Left ventricle myocardium superior (tissue), 1 donor: ENCODE results near the gene KRTAP20-4. TPM values are rescaled to one million over a fixed set of nuclear protein-coding genes. Genes with fewer than 3 reads are reported as not detected.

Experiments
- ATAC-seq: fragments of 200-7000 bp; cut with Tn5 transposase; one replicate; pipeline ENCODE4 v1.9.1; 2020; ENCODE audit warnings: mild to moderate bottlenecking, moderate library complexity
- DNase-seq: peaks from one replicate; pipeline ENCODE4 v3.0.0-alpha.2; 2020
- intact Hi-C: fragments of 100-400 bp; cut with micrococcal nuclease; formaldehyde crosslinking; loops from one replicate; pipeline ENCODE4 v1.11.0; 2022
- total RNA-seq: library from RNA; stranded (reverse); fragmentation: NEBNext Ultra II Directional; extraction: Animal tissue kit (Norgen Biotek cat#: 25700); gene quantifications from one replicate; pipeline ENCODE4 v1.2.1, GENCODE V29; 2021
- donor health status: DM: no; HTN: yes; CAD: no; lungs with severe emphysema.

KRTAP20-4 gene
- total RNA-seq, 1 donor from 2014 or later = not detected

GRCh38 chr21:30642564-30642963, 22.1 kb downstream of the KRTAP20-4 start, which contains the start of gene KRTAP20-3:
Gene KRTAP20-3, plus strand, starts transcription at chr21:30642864.
- no peak for ATAC-seq
- intact Hi-C loops = no loop called here
- no peak for DNase-seq

DNA sequence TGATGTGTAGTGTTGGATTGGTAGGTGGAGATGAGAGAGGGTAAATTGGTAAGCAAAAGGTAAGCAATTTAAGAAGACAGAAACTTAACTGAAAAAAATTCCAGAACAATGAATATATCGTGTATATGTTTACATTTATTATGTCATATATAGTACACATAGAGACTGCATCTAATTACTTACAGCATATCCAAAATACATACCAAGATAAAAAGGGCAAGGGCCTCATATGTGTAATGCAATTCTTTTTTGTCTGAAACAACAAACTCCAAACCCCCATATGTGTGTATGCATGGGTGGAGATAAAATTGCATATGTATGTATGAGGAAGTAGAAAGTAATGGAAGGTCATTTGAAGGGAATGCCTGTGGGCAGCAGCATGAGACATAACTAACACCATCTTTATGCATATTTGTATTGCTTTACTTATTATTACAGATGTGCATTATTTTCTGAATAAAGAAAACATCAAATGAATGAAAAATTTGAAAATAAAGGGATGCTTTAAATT, 26.5 kb downstream of the KRTAP20-4 start:
- no peak for DNase-seq
- no peak for ATAC-seq
- intact Hi-C loops = no loop called here

DNA sequence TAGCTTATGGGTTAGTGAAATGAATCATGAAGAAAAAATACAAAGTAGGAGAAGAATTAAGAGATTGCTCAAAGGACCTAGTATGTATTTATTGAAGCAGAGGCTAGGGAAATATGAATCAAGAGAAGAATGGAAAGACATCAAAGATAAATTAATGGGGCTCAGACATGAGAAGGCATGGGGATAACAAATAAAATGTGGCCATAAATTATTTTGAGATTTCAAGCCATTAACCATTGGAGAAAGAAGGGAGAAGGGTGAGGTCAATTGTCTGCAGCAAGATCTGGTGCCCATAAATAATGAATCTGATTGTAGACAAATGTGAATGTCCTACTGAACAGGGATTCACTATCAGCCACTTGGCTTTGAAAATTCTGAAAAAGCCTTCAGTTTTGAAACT, 32.5 kb downstream of the KRTAP20-4 start:
- intact Hi-C loops = no loop called here
- DNase-seq (no peak), ATAC-seq (no peak)

- no peak for DNase-seq
- intact Hi-C loops = no loop called here
- no peak for ATAC-seq
Measured at GRCh38 chr21:30668776-30669175, 48.3 kb downstream of the KRTAP20-4 start.

Other genes with a start within 250 kb of the KRTAP20-4 start
- not detected for gene KRTAP13-2, start 248.4 kb upstream of the KRTAP20-4 start, total RNA-seq
- not detected for gene KRTAP13-1, start 224.6 kb upstream of the KRTAP20-4 start, total RNA-seq
- gene KRTAP13-3, start 194.7 kb upstream of the KRTAP20-4 start, total RNA-seq = not detected
- not detected for gene KRTAP13-4, start 190.4 kb upstream of the KRTAP20-4 start, total RNA-seq
- gene KRTAP15-1, start 180.4 kb upstream of the KRTAP20-4 start, total RNA-seq = not detected
- gene KRTAP19-1, start 140.3 kb upstream of the KRTAP20-4 start, total RNA-seq = not detected
- gene KRTAP19-2, start 133.2 kb upstream of the KRTAP20-4 start, total RNA-seq = not detected
- gene KRTAP19-3, start 128.6 kb upstream of the KRTAP20-4 start, total RNA-seq = not detected
- gene KRTAP19-4, start 123.5 kb upstream of the KRTAP20-4 start, total RNA-seq = not detected
- gene KRTAP19-5, start 118.5 kb upstream of the KRTAP20-4 start, total RNA-seq = not detected
- gene KRTAP19-6, start 78.8 kb upstream of the KRTAP20-4 start, total RNA-seq = not detected
- not detected for gene KRTAP19-7, start 59.3 kb upstream of the KRTAP20-4 start, total RNA-seq
- not detected for gene KRTAP22-2, start 30.2 kb upstream of the KRTAP20-4 start, total RNA-seq
- not detected for gene KRTAP6-3, start 28.2 kb upstream of the KRTAP20-4 start, total RNA-seq
- not detected for gene KRTAP6-2, start 21.7 kb upstream of the KRTAP20-4 start, total RNA-seq
- gene KRTAP22-1, start 19.5 kb upstream of the KRTAP20-4 start, total RNA-seq = not detected
- not detected for gene KRTAP6-1, start 6.7 kb upstream of the KRTAP20-4 start, total RNA-seq
- not detected for gene KRTAP20-1, start 4.2 kb upstream of the KRTAP20-4 start, total RNA-seq
- gene KRTAP20-2, start 14.6 kb downstream of the KRTAP20-4 start, total RNA-seq = not detected
- not detected for gene KRTAP20-3, start 22.2 kb downstream of the KRTAP20-4 start, total RNA-seq
- not detected for gene KRTAP21-3, start 98.2 kb downstream of the KRTAP20-4 start, total RNA-seq
- gene KRTAP21-2, start 126.6 kb downstream of the KRTAP20-4 start, total RNA-seq = not detected
- gene KRTAP21-1, start 134.8 kb downstream of the KRTAP20-4 start, total RNA-seq = not detected
- not detected for gene KRTAP8-1, start 192.6 kb downstream of the KRTAP20-4 start, total RNA-seq
- gene KRTAP7-1, start 209.1 kb downstream of the KRTAP20-4 start, total RNA-seq = not detected